Small intestine (tissue), 7 donors: Measurements from ENCODE around the gene BTBD16. TPM values are rescaled to one million over a fixed set of nuclear protein-coding genes. Genes with fewer than 3 reads are reported as not detected.

Source experiments
- DNase-seq, 2 donors: peaks; one replicate each; pipeline versions ENCODE4 v3.0.0 to v3.0.0-alpha.2; 2013
- FAIRE-seq: peaks from 2 replicates; lab custom pipeline; 2012; peaks lifted over from hg19 to GRCh38; lab: Jason Lieb, UNC
- H3K27ac ChIP-seq, 3 donors: one replicate each; pipeline ENCODE4 v1.5.1; 2013; ENCODE audit warnings: low read length in 2 of 3, mild to moderate bottlenecking in 2 of 3, control low read depth in 1 of 3, inconsistent platforms in 1 of 3, low read depth in 1 of 3, moderate library complexity in 1 of 3
- H3K27me3 ChIP-seq, 3 donors: one replicate each; pipeline ENCODE4 v1.6.1; 2013; ENCODE audit warnings: low read length in 3 of 3, inconsistent platforms in 1 of 3; ENCODE audit not compliant: control insufficient read depth in 3 of 3, insufficient read depth in 3 of 3
- H3K36me3 ChIP-seq, 3 donors: one replicate each; pipeline ENCODE4 v1.6.1; 2013; ENCODE audit warnings: low read length in 3 of 3, inconsistent platforms in 1 of 3, low read depth in 1 of 3, mild to moderate bottlenecking in 1 of 3, moderate library complexity in 1 of 3; ENCODE audit not compliant: control insufficient read depth in 3 of 3, insufficient read depth in 2 of 3
- H3K4me1 ChIP-seq, 3 donors: one replicate each; pipeline ENCODE4 v1.6.1; 2013; ENCODE audit warnings: low read length in 2 of 3, inconsistent platforms in 1 of 3, low read depth in 1 of 3, mild to moderate bottlenecking in 1 of 3, moderate library complexity in 1 of 3; ENCODE audit not compliant: control insufficient read depth in 3 of 3, insufficient read depth in 2 of 3
- H3K4me3 ChIP-seq, 3 donors: one replicate each; pipeline ENCODE4 v1.5.1; 2013; ENCODE audit warnings: low read length in 3 of 3, control low read depth in 1 of 3, inconsistent platforms in 1 of 3, low read depth in 1 of 3, mild to moderate bottlenecking in 1 of 3, moderate library complexity in 1 of 3
- H3K9me3 ChIP-seq, 2 donors: one replicate each; pipeline ENCODE4 v1.6.1; 2013; ENCODE audit warnings: low read depth in 1 of 2, low read length in 1 of 2; ENCODE audit not compliant: control insufficient read depth in 2 of 2, insufficient read depth in 1 of 2
- WGBS, 3 donors: extraction: QIAGEN DNeasy Blood & Tissue Kit; methylation state at CpG; one replicate each; pipeline ENCODE4 v1.1.7; 2013; 5-methylcytosine and 5-hydroxymethylcytosine counted together
- polyA plus RNA-seq, 4 donors: library from polyadenylated mRNA; stranded (reverse) in 3 of 4; unstranded in 1 of 4; fragments of 200-250 nt in 3 of 4; fragments of 120-200 nt in 1 of 4; gene quantifications; one replicate each; pipeline versions ENCODE4 v1.2.1 to v1.2.3, GENCODE V29; 2013
- donor health status: healthy with polysubstance abuse.
- donor health status: control.
- donor health status: control.
- donor health status: Bipolar disorder and iron deficiency.
- donor health status: healthy.

The BTBD16 gene
- polyA plus RNA-seq, 4 donors, result 0.18 to 0.92 TPM; not detected in 2

GRCh38 chr10:122251459-122252255, 19.4 kb upstream of the BTBD16 start:
- H3K27me3 ChIP-seq, result no peaks in the 10 kb centered on the region
- no peaks in the 10 kb centered on the region for H3K9me3 ChIP-seq
- no peak for DNase-seq
- H3K27ac ChIP-seq, result no peak overlapping the region
- no peak for FAIRE-seq
- H3K36me3 ChIP-seq, result peaks cover 3 to 69% (median 3%) of the 10 kb centered on the region in 3 donors
- H3K4me3 ChIP-seq, result no peak overlapping the region
- 85 to 91% (median 88%) methylated on average over 11 of the region's 11 CpGs for WGBS, 3 donors
- no peaks in the 10 kb centered on the region for H3K4me1 ChIP-seq

GRCh38 chr10:122252805-122253204, 18.3 kb upstream of the BTBD16 start:
- H3K36me3 ChIP-seq, result peaks cover 3 to 61% (median 3%) of the 10 kb centered on the region in 3 donors
- FAIRE-seq, result no peak
- H3K27ac ChIP-seq, result no peak overlapping the region
- 47 to 67% (median 54%) methylated on average over 3 of the region's 3 CpGs for WGBS, 3 donors
- H3K4me3 ChIP-seq, result no peak overlapping the region
- no peaks in the 10 kb centered on the region for H3K4me1 ChIP-seq
- no peaks in the 10 kb centered on the region for H3K9me3 ChIP-seq
- no peak for DNase-seq
- H3K27me3 ChIP-seq, result no peaks in the 10 kb centered on the region

- Histone ChIP-seq H3K27ac (no peak overlapping the region), H3K27me3 (no peaks in the 10 kb centered on the region), H3K9me3 (no peaks in the 10 kb centered on the region), H3K4me1 (no peaks in the 10 kb centered on the region), H3K36me3 (peaks cover 2 to 61% (median 3%) of the 10 kb centered on the region in 3 donors), H3K4me3 (no peak overlapping the region)
- no peak for FAIRE-seq
- DNase-seq, result no peak
- 93 to 98% (median 97%) methylated on average over 2 of the region's 2 CpGs for WGBS, 3 donors
These were observed 17.5 kb upstream of the BTBD16 start for GRCh38 chr10:122253605-122254004.

GRCh38 chr10:122254831-122255230, 16.3 kb upstream of the BTBD16 start:
- no peaks in the 10 kb centered on the region for H3K27me3 ChIP-seq
- WGBS, 3 donors, result 85 to 89% (median 86%) methylated on average over 5 of the region's 5 CpGs
- H3K36me3 ChIP-seq, result peaks cover 0 to 48% (median 3%) of the 10 kb centered on the region in 3 donors
- DNase-seq, result no peak
- no peak for FAIRE-seq
- no peaks in the 10 kb centered on the region for H3K4me1 ChIP-seq
- H3K27ac ChIP-seq, result no peak overlapping the region
- H3K9me3 ChIP-seq, result no peaks in the 10 kb centered on the region
- no peak overlapping the region for H3K4me3 ChIP-seq

GRCh38 chr10:122255509-122256301, 15.4 kb upstream of the BTBD16 start:
- Histone ChIP-seq H3K27ac (no peak overlapping the region), H3K4me3 (no peak overlapping the region), H3K36me3 (peaks cover 0 to 41% (median 0%) of the 10 kb centered on the region in 3 donors), H3K27me3 (no peaks in the 10 kb centered on the region), H3K4me1 (no peaks in the 10 kb centered on the region), H3K9me3 (no peaks in the 10 kb centered on the region)
- FAIRE-seq, result no peak
- WGBS, 3 donors, result 87 to 91% (median 88%) methylated on average over 14 of the region's 14 CpGs
- no peak for DNase-seq

- no peak overlapping the region for H3K27ac ChIP-seq
- H3K36me3 ChIP-seq, result peaks cover 0 to 35% (median 0%) of the 10 kb centered on the region in 3 donors
- WGBS, 3 donors, result 86 to 97% (median 90%) methylated on average over 3 of the region's 3 CpGs
- no peaks in the 10 kb centered on the region for H3K4me1 ChIP-seq
- H3K9me3 ChIP-seq, result no peaks in the 10 kb centered on the region
- no peaks in the 10 kb centered on the region for H3K27me3 ChIP-seq
- DNase-seq, result no peak
- no peak overlapping the region for H3K4me3 ChIP-seq
- FAIRE-seq, result no peak
These were observed 14.1 kb upstream of the BTBD16 start for GRCh38 chr10:122257041-122257440.

- FAIRE-seq (no peak), DNase-seq (no peak)
- H3K4me3 ChIP-seq, result no peak overlapping the region
- H3K27ac ChIP-seq, result no peak overlapping the region
- peaks cover 0 to 24% (median 0%) of the 10 kb centered on the region in 3 donors for H3K36me3 ChIP-seq
- H3K4me1 ChIP-seq, result no peaks in the 10 kb centered on the region
- no peaks in the 10 kb centered on the region for H3K27me3 ChIP-seq
- WGBS, 3 donors, result 71 to 75% (median 74%) methylated on average over 25 of the region's 25 CpGs
- peaks cover 0 to 3% of the 10 kb centered on the region in 2 donors for H3K9me3 ChIP-seq
These were observed 12.7 kb upstream of the BTBD16 start for GRCh38 chr10:122258136-122259074.

GRCh38 chr10:122259075-122259466, 12.0 kb upstream of the BTBD16 start:
- DNase-seq (no peak), FAIRE-seq (no peak)
- H3K36me3 ChIP-seq, result peaks cover 0 to 20% (median 0%) of the 10 kb centered on the region in 3 donors
- H3K4me1 ChIP-seq, result peaks cover 0 to 2% (median under 1%) of the 10 kb centered on the region in 3 donors
- peaks cover 0 to 7% of the 10 kb centered on the region in 2 donors for H3K9me3 ChIP-seq
- H3K27me3 ChIP-seq, result no peaks in the 10 kb centered on the region
- no peak overlapping the region for H3K4me3 ChIP-seq
- H3K27ac ChIP-seq, result no peak overlapping the region
- WGBS, 3 donors, result 86 to 91% (median 90%) methylated on average over 4 of the region's 4 CpGs
